Large intestine (tissue), 3 donors: ENCODE measurements around the gene CARD9. TPM values are rescaled to one million over a fixed set of nuclear protein-coding genes. Genes with fewer than 3 reads are reported as not detected.
"Not testable (repeated sequence)": the region's sequence is repeated elsewhere in the genome, so short reads cannot be mapped to it uniquely, and the experiment has no call there.

ENCODE experiments used
- DNase-seq, 2 donors: peaks; one replicate each; pipeline versions ENCODE4 v3.0.0 to v3.0.0-alpha.2; 2013
- H3K27ac ChIP-seq: one replicate; pipeline ENCODE4 v1.5.1; 2013; ENCODE audit warnings: low read length
- H3K27me3 ChIP-seq: 2 replicates; pipeline ENCODE4 v1.6.1; 2013; ENCODE audit warnings: low read length; ENCODE audit not compliant: control insufficient read depth, insufficient read depth
- H3K36me3 ChIP-seq: 2 replicates; pipeline ENCODE4 v1.6.1; 2013; ENCODE audit warnings: low read length; ENCODE audit not compliant: control insufficient read depth, insufficient read depth
- H3K4me1 ChIP-seq: one replicate; pipeline ENCODE4 v1.6.1; 2013; ENCODE audit warnings: low read length; ENCODE audit not compliant: control insufficient read depth, insufficient read depth
- H3K4me3 ChIP-seq: one replicate; pipeline ENCODE4 v1.5.1; 2013; ENCODE audit warnings: low read length
- H3K9me3 ChIP-seq: one replicate; pipeline ENCODE4 v1.6.1; 2013; ENCODE audit warnings: mild to moderate bottlenecking, low read depth, low read length, moderate library complexity; ENCODE audit not compliant: control insufficient read depth
- WGBS: methylation state at CpG from one replicate; pipeline ENCODE4 v1.1.5; 2013; ENCODE audit warnings: low lambda C conversion rate; ENCODE audit not compliant: insufficient coverage; 5-methylcytosine and 5-hydroxymethylcytosine counted together
- polyA plus RNA-seq: library from polyadenylated mRNA; unstranded; fragments of 120-200 nt; gene quantifications from one replicate; pipeline ENCODE4 v1.2.1, GENCODE V29; 2013

Gene CARD9
- polyA plus RNA-seq, 1 donor: 2.4 TPM

DNA sequence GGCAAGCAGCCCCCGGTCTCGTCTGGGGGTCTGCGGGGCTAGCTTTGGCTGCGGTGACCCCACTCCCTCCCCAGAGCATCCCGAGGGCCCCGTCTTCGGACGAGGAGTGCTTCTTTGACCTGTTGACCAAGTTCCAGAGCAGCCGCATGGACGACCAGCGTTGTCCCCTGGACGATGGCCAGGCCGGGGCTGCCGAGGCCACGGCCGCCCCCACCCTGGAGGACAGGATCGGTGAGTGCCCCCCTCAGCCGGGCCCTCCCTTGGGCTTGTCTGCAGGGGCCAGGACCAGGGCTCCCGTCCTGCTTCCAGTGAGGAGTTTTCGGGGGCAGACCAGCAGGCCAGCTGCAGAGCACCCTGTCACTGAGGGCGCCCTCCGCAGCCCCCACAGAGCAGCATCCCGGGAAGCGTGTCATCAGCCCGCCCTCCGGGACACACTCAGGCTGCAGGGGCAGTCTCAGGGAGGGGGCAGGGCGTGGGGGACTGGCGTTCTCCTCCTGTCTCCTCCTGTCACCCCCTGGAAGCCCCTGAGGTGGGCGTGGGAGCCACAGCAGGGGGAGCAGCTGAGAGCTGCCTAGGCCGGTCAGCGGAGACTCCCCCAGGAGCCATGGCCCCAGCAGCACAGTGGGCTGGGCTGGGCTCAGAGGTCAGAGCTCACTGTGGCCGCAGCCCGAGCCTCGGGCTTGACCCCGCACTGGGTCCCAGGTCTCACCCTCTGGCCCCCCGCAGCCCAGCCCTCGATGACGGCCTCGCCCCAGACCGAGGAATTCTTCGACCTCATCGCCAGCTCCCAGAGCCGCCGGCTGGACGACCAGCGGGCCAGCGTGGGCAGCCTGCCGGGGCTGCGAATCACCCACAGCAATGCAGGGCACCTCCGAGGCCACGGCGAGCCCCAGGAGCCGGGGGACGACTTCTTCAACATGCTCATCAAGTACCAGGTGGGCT is 17.6 kb downstream of the CARD9 start:
- Histone ChIP-seq H3K9me3 (peaks cover 7% of the 10 kb centered on the region), H3K4me1 (peaks cover 26% of the 10 kb centered on the region), H3K4me3 (peak overlapping the region; percentile 23), H3K27ac (no peak overlapping the region), H3K36me3 (peaks cover 28% of the 10 kb centered on the region), H3K27me3 (no peaks in the 10 kb centered on the region)
- WGBS: no CpG with 5 or more reads among the region's 54 CpGs
- no peak for DNase-seq

DNA sequence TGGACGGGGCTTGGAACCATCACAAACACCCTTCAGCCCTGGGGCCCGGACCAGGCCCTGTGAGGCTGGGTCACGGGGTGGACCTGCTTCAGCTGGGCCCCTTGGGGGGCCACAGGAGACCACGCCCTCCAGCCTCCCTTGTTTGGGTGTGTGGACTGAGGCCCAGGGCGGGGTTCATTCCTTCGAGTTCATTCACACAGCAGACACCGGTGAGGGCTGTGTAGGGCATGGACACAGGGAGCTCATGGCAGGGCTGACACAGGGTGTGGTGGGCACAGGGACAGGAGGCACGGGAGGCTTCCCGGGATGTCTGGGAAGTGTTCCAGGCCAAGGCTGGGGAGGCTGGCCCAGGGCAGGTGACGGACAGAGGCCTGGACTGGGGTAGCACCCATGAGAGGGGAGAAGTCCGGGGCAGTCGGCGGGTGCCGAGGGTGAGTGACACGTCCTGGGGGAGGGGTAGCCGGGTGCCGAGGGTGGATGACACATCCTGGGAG is 18.8 kb downstream of the CARD9 start:
- no peaks in the 10 kb centered on the region for H3K27me3 ChIP-seq
- H3K4me1 ChIP-seq: peaks cover 26% of the 10 kb centered on the region
- H3K4me3 ChIP-seq: peak overlapping the region; percentile 49
- DNase-seq: peak; percentile 91 to 95
- peaks cover 28% of the 10 kb centered on the region for H3K36me3 ChIP-seq
- WGBS: no CpG with 5 or more reads among the region's 17 CpGs
- H3K27ac ChIP-seq: peak overlapping the region; percentile 84
- peaks cover 3% of the 10 kb centered on the region for H3K9me3 ChIP-seq

DNA sequence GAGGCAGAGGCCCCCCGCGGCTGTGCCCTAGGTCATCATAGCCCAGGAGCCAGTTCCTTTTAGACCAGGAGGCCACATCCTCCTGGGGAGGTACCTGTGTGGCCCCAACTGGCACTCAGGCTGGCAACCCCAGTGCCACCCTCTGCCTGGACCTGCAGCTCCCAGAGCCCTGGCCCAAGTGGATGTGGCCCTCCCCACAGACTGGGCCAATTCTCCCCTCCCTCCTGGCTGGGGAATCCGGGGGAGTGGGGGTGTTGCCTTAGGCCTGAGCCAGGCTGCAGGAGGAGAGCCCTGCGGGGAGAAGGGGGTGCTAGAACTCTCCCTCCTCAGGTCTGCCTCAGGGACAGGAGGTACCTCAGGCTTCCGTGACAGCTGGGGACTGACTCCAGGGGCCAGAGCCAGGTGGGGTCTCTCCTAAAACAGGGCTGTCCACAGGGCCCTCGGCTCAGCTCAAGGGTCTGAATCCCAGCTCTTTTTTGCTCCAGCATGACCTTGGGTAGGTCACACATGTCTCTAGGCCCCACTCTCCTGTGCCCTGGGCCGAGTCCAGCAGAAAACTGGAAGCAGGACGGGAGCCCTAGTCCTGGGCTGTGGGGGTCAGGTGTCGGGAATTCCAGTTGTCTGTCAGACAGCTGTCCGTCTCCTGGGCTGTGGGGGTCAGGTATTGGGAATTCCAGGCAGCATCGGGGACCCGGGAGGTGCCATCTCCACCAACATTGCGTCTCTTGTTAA is 19.5 kb downstream of the CARD9 start:
- peak in 1 of 2 donors; percentile 42 for DNase-seq
- peak overlapping the region; percentile 84 for H3K27ac ChIP-seq

DNA sequence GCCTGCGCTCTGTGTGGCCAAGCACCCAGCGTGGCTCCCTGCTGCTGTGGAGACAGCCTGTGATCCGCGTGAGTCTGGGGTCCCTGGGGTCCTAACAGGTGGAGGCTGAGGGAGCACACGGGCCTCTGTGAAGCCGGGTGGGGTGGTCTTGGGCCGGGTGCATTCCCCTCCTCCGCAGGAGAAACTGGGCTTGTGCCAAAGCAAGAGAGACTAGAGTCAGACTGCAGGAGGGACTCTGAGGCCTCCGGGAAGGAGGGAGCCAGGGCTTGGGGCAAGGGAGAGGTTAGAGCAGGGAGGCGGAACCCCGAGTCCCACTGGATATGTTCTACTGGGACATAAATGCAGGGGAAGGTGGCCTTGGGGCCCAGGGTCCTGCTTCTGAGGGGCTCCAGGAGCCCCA is 20.4 kb downstream of the CARD9 start:
- Histone ChIP-seq H3K27ac (no peak overlapping the region), H3K9me3 (peaks cover 3% of the 10 kb centered on the region), H3K36me3 (peaks cover 19% of the 10 kb centered on the region), H3K4me3 (no peak overlapping the region), H3K4me1 (peaks cover 26% of the 10 kb centered on the region), H3K27me3 (no peaks in the 10 kb centered on the region)
- DNase-seq: no peak
- WGBS: no CpG with 5 or more reads among the region's 11 CpGs

More for the DNA sequence above, 19.5 kb downstream of the CARD9 start:
- peaks cover 25% of the 10 kb centered on the region for H3K36me3 ChIP-seq
- H3K9me3 ChIP-seq: peaks cover 3% of the 10 kb centered on the region
- H3K4me1 ChIP-seq: peaks cover 26% of the 10 kb centered on the region
- no CpG with 5 or more reads among the region's 13 CpGs for WGBS
- H3K27me3 ChIP-seq: no peaks in the 10 kb centered on the region
- H3K4me3 ChIP-seq: peak overlapping the region; percentile 49

DNA sequence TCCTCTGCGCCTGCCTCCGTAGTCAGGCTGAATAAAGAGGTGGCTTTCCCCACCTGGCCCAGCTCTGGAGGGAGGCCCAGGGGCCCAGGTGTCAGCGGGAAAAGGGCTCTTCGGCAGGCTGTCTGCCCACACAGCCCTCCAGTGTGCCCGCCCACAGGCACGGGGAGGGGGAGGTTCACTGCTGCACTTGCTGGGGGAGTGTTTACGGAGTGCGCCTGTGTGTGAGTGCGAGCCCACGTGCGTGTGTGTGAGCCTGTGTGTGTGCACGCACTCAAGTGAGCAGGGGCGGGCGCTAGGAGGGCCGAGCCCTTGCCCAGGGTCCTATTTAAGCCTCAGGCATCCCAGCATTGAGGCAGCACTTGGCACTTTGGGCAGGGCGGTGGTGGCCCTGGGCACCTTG is 20.8 kb downstream of the CARD9 start:
- peaks cover 18% of the 10 kb centered on the region for H3K36me3 ChIP-seq
- no CpG with 5 or more reads among the region's 16 CpGs for WGBS
- no peak overlapping the region for H3K27ac ChIP-seq
- no peak overlapping the region for H3K4me3 ChIP-seq
- H3K4me1 ChIP-seq: peaks cover 26% of the 10 kb centered on the region
- peaks cover 5% of the 10 kb centered on the region for H3K9me3 ChIP-seq
- H3K27me3 ChIP-seq: no peaks in the 10 kb centered on the region
- peak in 1 of 2 donors; percentile 39 for DNase-seq

DNA sequence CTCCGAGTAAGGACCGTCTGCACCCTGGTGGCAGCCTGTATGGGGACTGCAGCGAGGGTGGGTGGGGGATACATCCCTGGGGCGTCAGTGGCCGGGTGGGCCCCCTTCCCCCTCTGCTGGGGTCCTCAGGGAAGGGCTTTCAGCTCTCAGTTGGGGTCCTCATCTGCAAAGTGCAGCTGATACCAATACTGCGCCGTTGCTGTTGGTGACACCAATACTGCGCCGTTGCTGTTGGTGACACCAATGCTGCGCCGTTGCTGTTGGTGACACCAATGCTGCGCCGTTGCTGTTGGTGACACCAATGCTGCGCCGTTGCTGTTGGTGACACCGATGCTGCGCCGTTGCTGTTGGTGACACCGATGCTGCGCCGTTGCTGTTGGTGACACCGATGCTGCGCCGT is 21.6 kb downstream of the CARD9 start:
- H3K27ac ChIP-seq, H3K27me3 ChIP-seq, H3K9me3 ChIP-seq, DNase-seq, H3K4me3 ChIP-seq: not testable (repeated sequence)
- WGBS: no CpG with 5 or more reads among the region's 24 CpGs
- Histone ChIP-seq H3K4me1 (peaks cover 28% of the 10 kb centered on the region), H3K36me3 (peaks cover 10% of the 10 kb centered on the region)

DNA sequence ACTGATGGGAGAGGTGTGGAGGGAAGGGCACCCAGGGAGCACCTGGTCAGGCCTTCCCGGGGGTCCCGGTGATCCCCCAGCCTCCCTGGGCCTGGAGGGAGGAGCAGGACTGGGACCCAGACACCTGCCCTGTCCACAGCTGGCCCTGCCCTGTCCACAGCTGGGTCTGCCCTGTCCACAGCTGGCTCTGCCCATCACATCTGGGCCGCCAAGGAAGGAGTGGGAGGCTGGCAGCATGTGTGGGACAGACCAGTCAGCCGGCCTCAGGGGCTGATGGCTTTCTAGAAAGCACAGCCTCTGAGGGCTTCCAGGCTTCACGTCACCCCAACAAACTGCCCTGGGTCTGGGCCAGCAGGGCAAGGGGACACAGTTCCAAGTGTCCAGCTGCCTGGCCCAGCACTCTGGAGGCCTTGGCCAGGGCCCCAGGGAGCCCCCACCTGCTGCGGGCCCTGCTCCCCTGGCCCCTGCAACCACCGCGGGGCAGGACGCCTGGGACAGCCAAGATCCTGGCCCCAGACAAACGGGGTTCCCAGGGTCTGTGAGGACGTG is 22.1 kb downstream of the CARD9 start:
- Histone ChIP-seq H3K4me1 (peaks cover 34% of the 10 kb centered on the region), H3K36me3 (peaks cover 5% of the 10 kb centered on the region), H3K9me3 (peaks cover 5% of the 10 kb centered on the region), H3K4me3 (no peak overlapping the region), H3K27me3 (no peaks in the 10 kb centered on the region), H3K27ac (no peak overlapping the region)
- no CpG with 5 or more reads among the region's 11 CpGs for WGBS
- DNase-seq: no peak

DNA sequence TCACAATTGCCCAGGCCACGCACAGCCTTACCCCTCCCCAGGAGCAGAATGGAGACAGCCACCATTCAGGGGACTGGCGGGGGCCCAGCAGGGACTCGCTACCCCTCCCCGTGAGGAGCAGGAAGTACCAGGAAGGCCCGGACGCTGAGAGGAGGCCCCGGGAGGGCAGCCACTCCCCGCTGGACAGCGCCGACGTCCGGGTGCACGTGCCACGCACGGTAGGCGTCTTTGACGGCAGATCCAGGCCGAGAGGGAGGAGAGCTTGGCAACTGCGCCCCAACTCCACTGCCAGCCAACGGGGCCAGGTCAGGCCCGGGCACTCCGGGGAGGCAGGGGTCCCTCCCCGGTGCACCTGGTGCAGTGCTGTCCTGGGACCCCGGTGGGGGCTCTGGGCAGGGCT is 23.9 kb downstream of the CARD9 start:
- Histone ChIP-seq H3K4me1 (peaks cover 36% of the 10 kb centered on the region), H3K27me3 (no peaks in the 10 kb centered on the region), H3K36me3 (no peaks in the 10 kb centered on the region), H3K27ac (no peak overlapping the region), H3K9me3 (peaks cover 8% of the 10 kb centered on the region), H3K4me3 (no peak overlapping the region)
- no peak for DNase-seq
- WGBS: no CpG with 5 or more reads among the region's 24 CpGs

DNA sequence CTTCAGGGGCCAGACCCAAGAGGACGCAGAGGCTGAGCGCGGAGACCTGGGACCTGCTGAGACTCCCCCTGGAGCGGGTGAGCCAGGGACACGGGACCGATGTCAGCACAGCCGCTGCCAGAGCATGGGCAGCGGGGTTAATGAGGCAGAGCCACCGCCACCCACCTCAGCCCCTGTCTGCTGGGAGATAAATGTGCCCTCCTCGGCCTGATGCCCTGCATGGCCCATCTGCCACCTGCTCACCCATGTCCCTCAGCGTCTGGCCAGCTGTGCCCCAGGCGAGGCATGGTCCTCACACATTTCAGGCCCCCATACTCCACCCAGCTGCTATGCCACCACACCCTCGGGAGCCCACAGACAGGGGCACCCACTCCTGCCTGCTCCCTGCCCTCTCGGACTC is 24.8 kb downstream of the CARD9 start:
- no CpG with 5 or more reads among the region's 14 CpGs for WGBS
- H3K4me1 ChIP-seq: peaks cover 28% of the 10 kb centered on the region

More for the DNA sequence above, 24.8 kb downstream of the CARD9 start:
- Histone ChIP-seq H3K36me3 (no peaks in the 10 kb centered on the region), H3K9me3 (peaks cover 8% of the 10 kb centered on the region), H3K27ac (no peak overlapping the region), H3K27me3 (no peaks in the 10 kb centered on the region), H3K4me3 (no peak overlapping the region)
- no peak for DNase-seq
